HG03521 (cell line): ENCODE results near the gene IGLL1.
"Not testable (repeated sequence)": the region's sequence is repeated elsewhere in the genome, so short reads cannot be mapped to it uniquely, and the experiment has no call there.

Source experiments
- ATAC-seq: cut with Tn5 transposase; IDR thresholded peaks from one replicate; pipeline ENCODE4 v1.9.1; 2021; ENCODE audit warnings: mild to moderate bottlenecking, moderate library complexity; ENCODE audit not compliant: unreplicated experiment

IGLL1 gene

GRCh38 chr22:23591846-23592245 is 11.8 kb upstream of the IGLL1 start:
- ATAC-seq = no peak

GRCh38 chr22:23591201-23591791 is 11.2 kb upstream of the IGLL1 start:
- ATAC-seq = no peak

GRCh38 chr22:23583836-23584235 is 3.7 kb upstream of the IGLL1 start:
- ATAC-seq = no peak

- ATAC-seq = no peak
These were observed 3.1 kb upstream of the IGLL1 start for GRCh38 chr22:23583153-23583552.

- ATAC-seq = no peak
These were observed 1.2 kb upstream of the IGLL1 start for GRCh38 chr22:23581260-23581650.

GRCh38 chr22:23580576-23581259 is 628 bp upstream of the IGLL1 start:
- no peak for ATAC-seq

- ATAC-seq = no peak
These were observed 810 bp downstream of the IGLL1 start for GRCh38 chr22:23579280-23579679.

- ATAC-seq = no peak
These were observed 1.8 kb downstream of the IGLL1 start for GRCh38 chr22:23578306-23578705.

GRCh38 chr22:23576681-23577080 is 3.4 kb downstream of the IGLL1 start:
- no peak for ATAC-seq

GRCh38 chr22:23575601-23576000 is 4.5 kb downstream of the IGLL1 start:
- no peak for ATAC-seq

- ATAC-seq = no peak
These were observed 5.2 kb downstream of the IGLL1 start for GRCh38 chr22:23574877-23575276.

- no peak for ATAC-seq
These were observed 5.7 kb downstream of the IGLL1 start for GRCh38 chr22:23574371-23574811.

GRCh38 chr22:23573701-23574235 is 6.3 kb downstream of the IGLL1 start:
- not testable (repeated sequence) for ATAC-seq

- ATAC-seq = not testable (repeated sequence)
These were observed 7.0 kb downstream of the IGLL1 start for GRCh38 chr22:23573106-23573505.

GRCh38 chr22:23571486-23571885 is 8.6 kb downstream of the IGLL1 start:
- no peak for ATAC-seq

- ATAC-seq = no peak
These were observed 9.4 kb downstream of the IGLL1 start for GRCh38 chr22:23570681-23571080.

GRCh38 chr22:23569716-23570115 is 10.4 kb downstream of the IGLL1 start:
- no peak for ATAC-seq

GRCh38 chr22:23569291-23569690 is 10.8 kb downstream of the IGLL1 start:
- no peak for ATAC-seq

GRCh38 chr22:23566705-23567475 is 13.2 kb downstream of the IGLL1 start:
- ATAC-seq = no peak

- no peak for ATAC-seq
These were observed 14.0 kb downstream of the IGLL1 start for GRCh38 chr22:23565915-23566704.
